Fibroblast of peridontal ligament (primary cell): ENCODE results near the gene NEURL3.
"Not testable (repeated sequence)": the region's sequence is repeated elsewhere in the genome, so short reads cannot be mapped to it uniquely, and the experiment has no call there.

Experiments used
- DNase-seq: peaks from one replicate; pipeline ENCODE4 v3.0.0-alpha.2; 2010; ENCODE audit errors: extremely low read depth

Gene NEURL3

GRCh38 chr2:96505231-96505889 is at the start of gene NEURL3:
Gene NEURL3 (minus strand): TSS chr2:96505357. CDS start chr2:96505286, 71 bp downstream.
- DNase-seq, result peak; percentile 41

- peak; percentile 59 for DNase-seq
Observed at GRCh38 chr2:96554293-96555145, 49.4 kb upstream of the NEURL3 start.

GRCh38 chr2:96553957-96554292 is 48.8 kb upstream of the NEURL3 start:
- DNase-seq, result not testable (repeated sequence)

- no peak for DNase-seq
Observed at GRCh38 chr2:96553176-96553956, 48.2 kb upstream of the NEURL3 start.

- DNase-seq, result no peak
Observed at GRCh38 chr2:96552315-96553175, 47.4 kb upstream of the NEURL3 start.

GRCh38 chr2:96551605-96552314 is 46.6 kb upstream of the NEURL3 start:
- DNase-seq, result no peak

- DNase-seq, result no peak
Observed at GRCh38 chr2:96550787-96551604, 45.8 kb upstream of the NEURL3 start.

GRCh38 chr2:96549967-96550786 is 45.0 kb upstream of the NEURL3 start:
- DNase-seq, result no peak

GRCh38 chr2:96549466-96549785 is 44.3 kb upstream of the NEURL3 start:
- no peak for DNase-seq

GRCh38 chr2:96548558-96549465 is 43.7 kb upstream of the NEURL3 start:
- DNase-seq, result no peak

- peak; percentile 85 for DNase-seq
Observed at GRCh38 chr2:96547731-96548171, 42.6 kb upstream of the NEURL3 start.

- DNase-seq, result no peak
Observed at GRCh38 chr2:96547203-96547641, 42.1 kb upstream of the NEURL3 start.

GRCh38 chr2:96546797-96547196 is 41.6 kb upstream of the NEURL3 start:
- DNase-seq, result no peak

GRCh38 chr2:96546321-96546720 is 41.2 kb upstream of the NEURL3 start:
- DNase-seq, result no peak

GRCh38 chr2:96542357-96542977 is 37.3 kb upstream of the NEURL3 start:
- DNase-seq, result no peak

- peak; percentile 51 for DNase-seq
Observed at GRCh38 chr2:96541398-96542152, 36.4 kb upstream of the NEURL3 start.

- no peak for DNase-seq
Observed at GRCh38 chr2:96540136-96540535, 35.0 kb upstream of the NEURL3 start.
